Activated CD4-positive, alpha-beta memory T cell treated with anti-CD3 and anti-CD28 coated beads for 36 hours (primary cell): ENCODE measurements around the gene ADGRG2. TPM values are rescaled to one million over a fixed set of nuclear protein-coding genes. Genes with fewer than 3 reads are reported as not detected.
"Not testable (repeated sequence)": the region's sequence is repeated elsewhere in the genome, so short reads cannot be mapped to it uniquely, and the experiment has no call there.

Experiments used
- CTCF ChIA-PET: fragments of 350-600 bp; sonication (Branson Sonifier 250); formaldehyde crosslinking; loops from one replicate; lab custom pipeline; 2021; ENCODE audit warnings: antibody characterized with exemption, inconsistent platforms; lab: Charles Lee
- POLR2A ChIA-PET: fragments of 350-600 bp; sonication (Branson Sonifier 250); formaldehyde crosslinking; loops from one replicate; lab custom pipeline; 2021; ENCODE audit warnings: antibody characterized with exemption; lab: Charles Lee
- DNase-seq: peaks from one replicate; pipeline ENCODE4 v3.0.0-alpha.2; 2020
- H3K27ac Mint-ChIP-seq: one replicate; pipeline ENCODE4 v1.8.0; 2021; ENCODE audit warnings: mixed read lengths
- H3K27me3 Mint-ChIP-seq: one replicate; pipeline ENCODE4 v1.8.0; 2021; ENCODE audit warnings: mixed read lengths
- H3K36me3 Mint-ChIP-seq: one replicate; pipeline ENCODE4 v1.8.0; 2021; ENCODE audit warnings: mixed read lengths
- H3K4me1 Mint-ChIP-seq: one replicate; pipeline ENCODE4 v1.8.0; 2021; ENCODE audit warnings: low read depth, mixed read lengths
- H3K4me3 Mint-ChIP-seq: one replicate; pipeline ENCODE4 v1.8.0; 2021; ENCODE audit warnings: mild to moderate bottlenecking, mixed read lengths
- H3K9me3 Mint-ChIP-seq: one replicate; pipeline ENCODE4 v1.8.0; 2021; ENCODE audit warnings: mixed read lengths
- intact Hi-C: fragments of 100-400 bp; cut with micrococcal nuclease; formaldehyde crosslinking; loops from one replicate; pipeline ENCODE4 v1.15.1; 2023
- total RNA-seq, 2 experiments: library from RNA; stranded (reverse); gene quantifications; one replicate each; pipeline ENCODE4 v1.2.3, GENCODE V29; 2021

Gene ADGRG2
- total RNA-seq, 2 experiments from 2014 or later: not detected

- intact Hi-C loops: no loop called here
- CTCF ChIA-PET: interaction anchor here (0.7 to 1.3 kb wide), 2 partner anchors 94 to 341 kb away, joined by 3 read pairs; no protein-coding TSS in a partner anchor
- H3K36me3 Mint-ChIP-seq: no peaks in the 10 kb centered on the region
These were observed 129.4 kb downstream of the ADGRG2 start for GRCh38 chrX:18992829-18993228.

GRCh38 chrX:18985186-18985435, 137.2 kb downstream of the ADGRG2 start:
- H3K9me3 Mint-ChIP-seq: no peaks in the 10 kb centered on the region
- H3K36me3 Mint-ChIP-seq: no peaks in the 10 kb centered on the region
- no peaks in the 10 kb centered on the region for H3K27me3 Mint-ChIP-seq
- peak overlapping the region; percentile 86 for H3K4me3 Mint-ChIP-seq
- no peak for DNase-seq
- intact Hi-C loops: loop anchor here (2.0 kb wide), 1 partner anchor 310 kb away; no protein-coding TSS in a partner anchor
- H3K27ac Mint-ChIP-seq: peak overlapping the region; percentile 84
- ChIA-PET POLR2A (no interaction called here), CTCF (interaction anchor here (1.5 kb wide), 1 partner anchor 54 kb away, joined by 3 read pairs; no protein-coding TSS in a partner anchor)
- H3K4me1 Mint-ChIP-seq: peaks cover 6% of the 10 kb centered on the region

More at GRCh38 chrX:18992829-18993228, 129.4 kb downstream of the ADGRG2 start:
- Mint-ChIP-seq H3K9me3 (no peaks in the 10 kb centered on the region), H3K4me3 (no peak overlapping the region), H3K27ac (no peak overlapping the region), H3K27me3 (no peaks in the 10 kb centered on the region), H3K4me1 (no peaks in the 10 kb centered on the region)
- POLR2A ChIA-PET: no interaction called here
- no peak for DNase-seq

GRCh38 chrX:18984381-18985185, 137.7 kb downstream of the ADGRG2 start:
- H3K36me3 Mint-ChIP-seq: no peaks in the 10 kb centered on the region
- H3K4me3 Mint-ChIP-seq: peak overlapping the region; percentile 86
- ChIA-PET CTCF (interaction anchor here (1.5 kb wide), 1 partner anchor 55 kb away, joined by 3 read pairs; no protein-coding TSS in a partner anchor), POLR2A (no interaction called here)
- no peaks in the 10 kb centered on the region for H3K27me3 Mint-ChIP-seq
- H3K27ac Mint-ChIP-seq: peak overlapping the region; percentile 84
- intact Hi-C loops: loop anchor here (1.0 to 5.0 kb wide), 4 partner anchors 310 to 1158 kb away; partner anchors contain the start of genes CDKL5, EIF1AX and PDHA1
- peaks cover 6% of the 10 kb centered on the region for H3K4me1 Mint-ChIP-seq
- H3K9me3 Mint-ChIP-seq: no peaks in the 10 kb centered on the region
- peak; percentile 89 for DNase-seq

GRCh38 chrX:18983666-18984380, 138.4 kb downstream of the ADGRG2 start, which contains the start of gene PHKA2:
Gene PHKA2 (minus strand): TSS chrX:18984114. CDS start chrX:18983932, 182 bp downstream.
- H3K27ac Mint-ChIP-seq: peak within 1 kb of the TSS; percentile 84
- H3K9me3 Mint-ChIP-seq: no peaks in the 10 kb centered on the region
- peak; percentile 56 for DNase-seq
- CTCF ChIA-PET: no interaction called here
- H3K4me3 Mint-ChIP-seq: peak within 1 kb of the TSS; percentile 86
- intact Hi-C loops: loop anchor here (1.0 to 5.0 kb wide), 4 partner anchors 309 to 1158 kb away; partner anchors contain the start of genes CDKL5, EIF1AX and PDHA1
- H3K27me3 Mint-ChIP-seq: no peaks in the 10 kb centered on the region
- H3K36me3 Mint-ChIP-seq: no peaks in the 10 kb centered on the region
- POLR2A ChIA-PET: no interaction called here
- peaks cover 6% of the 10 kb centered on the region for H3K4me1 Mint-ChIP-seq

GRCh38 chrX:18981124-18981807, 141.0 kb downstream of the ADGRG2 start:
- Mint-ChIP-seq H3K4me1 (peaks cover 6% of the 10 kb centered on the region), H3K36me3 (no peaks in the 10 kb centered on the region), H3K27ac (no peak overlapping the region), H3K9me3 (no peaks in the 10 kb centered on the region), H3K4me3 (no peak overlapping the region), H3K27me3 (no peaks in the 10 kb centered on the region)
- ChIA-PET POLR2A (no interaction called here), CTCF (no interaction called here)
- DNase-seq: no peak
- intact Hi-C loops: loop anchor here (5.0 kb wide), 1 partner anchor 1161 kb away; the partner anchor contains the start of gene EIF1AX

GRCh38 chrX:18980262-18980661, 142.0 kb downstream of the ADGRG2 start:
- POLR2A ChIA-PET, CTCF ChIA-PET, H3K9me3 Mint-ChIP-seq, H3K36me3 Mint-ChIP-seq, H3K27ac Mint-ChIP-seq, H3K27me3 Mint-ChIP-seq, H3K4me3 Mint-ChIP-seq, DNase-seq, H3K4me1 Mint-ChIP-seq: not testable (repeated sequence)
- intact Hi-C loops: loop anchor here (5.0 kb wide), 1 partner anchor 1162 kb away; the partner anchor contains the start of gene EIF1AX

- POLR2A ChIA-PET: no interaction called here
- no peak for DNase-seq
- Mint-ChIP-seq H3K27me3 (no peaks in the 10 kb centered on the region), H3K36me3 (no peaks in the 10 kb centered on the region), H3K9me3 (no peaks in the 10 kb centered on the region), H3K27ac (no peak overlapping the region), H3K4me3 (no peak overlapping the region), H3K4me1 (no peaks in the 10 kb centered on the region)
- CTCF ChIA-PET: no interaction called here
- intact Hi-C loops: no loop called here
These were observed 147.3 kb downstream of the ADGRG2 start for GRCh38 chrX:18974993-18975392.

- ChIA-PET CTCF (no interaction called here), POLR2A (no interaction called here)
- no peaks in the 10 kb centered on the region for H3K27me3 Mint-ChIP-seq
- H3K27ac Mint-ChIP-seq: no peak overlapping the region
- intact Hi-C loops: no loop called here
- no peak for DNase-seq
- H3K36me3 Mint-ChIP-seq: no peaks in the 10 kb centered on the region
- H3K4me3 Mint-ChIP-seq: no peak overlapping the region
- H3K4me1 Mint-ChIP-seq: no peaks in the 10 kb centered on the region
- H3K9me3 Mint-ChIP-seq: no peaks in the 10 kb centered on the region
These were observed 148.6 kb downstream of the ADGRG2 start for GRCh38 chrX:18973527-18974192.

GRCh38 chrX:18971506-18971905, 150.8 kb downstream of the ADGRG2 start:
- POLR2A ChIA-PET: no interaction called here
- DNase-seq: no peak
- Mint-ChIP-seq H3K27ac (no peak overlapping the region), H3K36me3 (no peaks in the 10 kb centered on the region), H3K4me3 (no peak overlapping the region), H3K27me3 (no peaks in the 10 kb centered on the region), H3K9me3 (no peaks in the 10 kb centered on the region), H3K4me1 (no peaks in the 10 kb centered on the region)
- intact Hi-C loops: no loop called here
- CTCF ChIA-PET: no interaction called here

GRCh38 chrX:18970465-18970864, 151.8 kb downstream of the ADGRG2 start:
- ChIA-PET CTCF (interaction anchor here (0.7 kb wide), 1 partner anchor 38 kb away, joined by 3 read pairs; no protein-coding TSS in a partner anchor), POLR2A (no interaction called here)
- no peak overlapping the region for H3K27ac Mint-ChIP-seq
- H3K27me3 Mint-ChIP-seq: no peaks in the 10 kb centered on the region
- H3K9me3 Mint-ChIP-seq: no peaks in the 10 kb centered on the region
- H3K4me3 Mint-ChIP-seq: no peak overlapping the region
- DNase-seq: no peak
- no peaks in the 10 kb centered on the region for H3K4me1 Mint-ChIP-seq
- intact Hi-C loops: no loop called here
- no peaks in the 10 kb centered on the region for H3K36me3 Mint-ChIP-seq

GRCh38 chrX:18966624-18967023, 155.6 kb downstream of the ADGRG2 start:
- Mint-ChIP-seq H3K27ac (no peak overlapping the region), H3K27me3 (no peaks in the 10 kb centered on the region), H3K4me1 (peaks cover 15% of the 10 kb centered on the region), H3K9me3 (no peaks in the 10 kb centered on the region), H3K36me3 (no peaks in the 10 kb centered on the region), H3K4me3 (no peak overlapping the region)
- POLR2A ChIA-PET: no interaction called here
- CTCF ChIA-PET: no interaction called here
- DNase-seq: no peak
- intact Hi-C loops: no loop called here
